CD4-positive, alpha-beta memory T cell (primary cell): ENCODE measurements around the gene SYNJ1. TPM values are rescaled to one million over a fixed set of nuclear protein-coding genes. Genes with fewer than 3 reads are reported as not detected.

Source experiments
- CTCF ChIA-PET: fragments of 350-600 bp; sonication (Branson Sonifier 250); formaldehyde crosslinking; loops from one replicate; lab custom pipeline; 2021; ENCODE audit warnings: inconsistent platforms; ENCODE audit not compliant: partially characterized antibody; lab: Charles Lee
- POLR2A ChIA-PET: fragments of 350-600 bp; sonication (Branson Sonifier 250); formaldehyde crosslinking; loops from one replicate; lab custom pipeline; 2021; ENCODE audit not compliant: partially characterized antibody; lab: Charles Lee
- DNase-seq, 5 donors: peaks; one replicate each; pipeline versions ENCODE4 v3.0.0 to v3.0.0-alpha.2; 2020 to 2022; ENCODE audit warnings: mixed read lengths in 1 of 5
- H3K27ac ChIP-seq: one replicate; pipeline ENCODE4 v1.7.0; 2013; ENCODE audit warnings: low read depth, low read length
- H3K27me3 ChIP-seq: 2 replicates; pipeline ENCODE4 v1.7.0; 2013; ENCODE audit warnings: mild to moderate bottlenecking, low read length, moderate library complexity; ENCODE audit not compliant: insufficient read depth
- H3K36me3 ChIP-seq: 2 replicates; pipeline ENCODE4 v1.7.0; 2013; ENCODE audit warnings: mild to moderate bottlenecking, low read length, moderate library complexity; ENCODE audit not compliant: insufficient read depth
- H3K4me1 ChIP-seq: 2 replicates; pipeline ENCODE4 v1.7.0; 2013; ENCODE audit warnings: mild to moderate bottlenecking, low read length, moderate library complexity; ENCODE audit not compliant: insufficient read depth
- H3K4me3 ChIP-seq, 2 donors: one replicate each; pipeline ENCODE4 v1.7.0; 2013; ENCODE audit warnings: low read length in 2 of 2, mild to moderate bottlenecking in 1 of 2
- H3K9me3 ChIP-seq, 2 donors: one replicate each; pipeline ENCODE4 v1.7.0; 2013; ENCODE audit warnings: low read length in 2 of 2, control low read depth in 1 of 2; ENCODE audit not compliant: control insufficient read depth in 1 of 2
- H3K27ac Mint-ChIP-seq, 7 donors: one replicate each; pipeline ENCODE4 v1.8.0; 2020 to 2021; ENCODE audit warnings: mixed read lengths in 7 of 7, mild to moderate bottlenecking in 6 of 7, inconsistent platforms in 3 of 7, moderate library complexity in 3 of 7
- H3K27me3 Mint-ChIP-seq, 2 donors: one replicate each; pipeline ENCODE4 v1.8.0; 2020 to 2021; ENCODE audit warnings: mixed read lengths in 2 of 2
- H3K36me3 Mint-ChIP-seq, 2 donors: one replicate each; pipeline ENCODE4 v1.8.0; 2020 to 2021; ENCODE audit warnings: mixed read lengths in 2 of 2, inconsistent platforms in 1 of 2, mild to moderate bottlenecking in 1 of 2
- H3K4me1 Mint-ChIP-seq, 4 donors: one replicate each; pipeline ENCODE4 v1.8.0; 2020 to 2021; ENCODE audit warnings: mixed read lengths in 4 of 4, mild to moderate bottlenecking in 1 of 4
- H3K4me3 Mint-ChIP-seq, 8 donors: one replicate each; pipeline ENCODE4 v1.8.0; 2020 to 2021; ENCODE audit warnings: mixed read lengths in 8 of 8, mild to moderate bottlenecking in 7 of 8, moderate library complexity in 6 of 8, inconsistent platforms in 3 of 8
- H3K9me3 Mint-ChIP-seq, 8 donors: one replicate each; pipeline ENCODE4 v1.8.0; 2020 to 2021; ENCODE audit warnings: mixed read lengths in 8 of 8, mild to moderate bottlenecking in 5 of 8, inconsistent platforms in 3 of 8, moderate library complexity in 1 of 8
- intact Hi-C: fragments of 100-400 bp; cut with micrococcal nuclease; formaldehyde crosslinking; loops from one replicate; pipeline ENCODE4 v1.15.1; 2023
- polyA plus RNA-seq, 2 donors: library from polyadenylated mRNA; unstranded; fragments of 300-500 nt; fragmentation: Illumina TruSeq; gene quantifications; one replicate each; pipeline ENCODE4 v1.2.3, GENCODE V29; 2021
- total RNA-seq, 2 experiments: library from RNA; stranded (reverse); gene quantifications; one replicate each; pipeline ENCODE4 v1.2.3, GENCODE V29; 2021

SYNJ1 gene
- total and polyA plus RNA-seq, 4 experiments from 2014 or later = 5.6 to 29.4 (median 16.9) TPM

GRCh38 chr21:32597205-32597604 lies 130.6 kb downstream of the SYNJ1 start:
- POLR2A ChIA-PET = no interaction called here
- H3K27me3 ChIP-seq = no peaks in the 10 kb centered on the region
- H3K36me3 ChIP-seq = peaks cover 11% of the 10 kb centered on the region
- Mint-ChIP-seq H3K27me3 (no peaks in the 10 kb centered on the region), H3K36me3 (peaks cover 16 to 26% of the 10 kb centered on the region in 2 donors), H3K9me3 (no peaks in the 10 kb centered on the region), H3K4me3 (no peak overlapping the region), H3K27ac (peak overlapping the region in 1 of 7 donors; percentile 15), H3K4me1 (peaks cover 0 to 3% (median 0%) of the 10 kb centered on the region in 4 donors)
- no peak overlapping the region for H3K27ac ChIP-seq
- intact Hi-C loops = no loop called here
- DNase-seq = no peak
- H3K4me1 ChIP-seq = no peaks in the 10 kb centered on the region
- H3K4me3 ChIP-seq = no peak overlapping the region
- no peaks in the 10 kb centered on the region for H3K9me3 ChIP-seq
- CTCF ChIA-PET = interaction anchor here (0.9 to 6.2 kb wide), 2 partner anchors 9 to 193 kb away, joined by 3 to 160 read pairs; no protein-coding TSS in a partner anchor

GRCh38 chr21:32595431-32595830 lies 132.4 kb downstream of the SYNJ1 start:
- H3K4me3 ChIP-seq = no peak overlapping the region
- intact Hi-C loops = no loop called here
- H3K27me3 ChIP-seq = no peaks in the 10 kb centered on the region
- Mint-ChIP-seq H3K27me3 (no peaks in the 10 kb centered on the region), H3K9me3 (no peaks in the 10 kb centered on the region), H3K36me3 (peaks cover 6 to 17% of the 10 kb centered on the region in 2 donors), H3K4me1 (peaks cover 0 to 2% (median 0%) of the 10 kb centered on the region in 4 donors), H3K27ac (no peak overlapping the region), H3K4me3 (no peak overlapping the region)
- no peaks in the 10 kb centered on the region for H3K9me3 ChIP-seq
- H3K4me1 ChIP-seq = no peaks in the 10 kb centered on the region
- no peak overlapping the region for H3K27ac ChIP-seq
- no peak for DNase-seq
- POLR2A ChIA-PET = interaction anchor here (1.6 kb wide), 1 partner anchor 17 kb away, joined by 5 read pairs; the partner anchor contains the start of gene CFAP298
- CTCF ChIA-PET = interaction anchor here (1.0 to 1.2 kb wide), 3 partner anchors 23 to 192 kb away, joined by 3 read pairs; no protein-coding TSS in a partner anchor
- peaks cover 10% of the 10 kb centered on the region for H3K36me3 ChIP-seq

GRCh38 chr21:32593690-32594089 lies 134.1 kb downstream of the SYNJ1 start:
- Mint-ChIP-seq H3K27me3 (no peaks in the 10 kb centered on the region), H3K9me3 (no peaks in the 10 kb centered on the region), H3K36me3 (peaks cover 0 to 5% of the 10 kb centered on the region in 2 donors), H3K4me3 (no peak overlapping the region), H3K4me1 (no peaks in the 10 kb centered on the region), H3K27ac (no peak overlapping the region)
- no peak overlapping the region for H3K27ac ChIP-seq
- ChIA-PET POLR2A (no interaction called here), CTCF (no interaction called here)
- no peaks in the 10 kb centered on the region for H3K9me3 ChIP-seq
- H3K27me3 ChIP-seq = no peaks in the 10 kb centered on the region
- no peak overlapping the region for H3K4me3 ChIP-seq
- no peak for DNase-seq
- no peaks in the 10 kb centered on the region for H3K36me3 ChIP-seq
- intact Hi-C loops = no loop called here
- no peaks in the 10 kb centered on the region for H3K4me1 ChIP-seq

- Histone ChIP-seq H3K4me3 (no peak overlapping the region), H3K27me3 (no peaks in the 10 kb centered on the region), H3K9me3 (no peaks in the 10 kb centered on the region), H3K36me3 (no peaks in the 10 kb centered on the region), H3K4me1 (no peaks in the 10 kb centered on the region), H3K27ac (no peak overlapping the region)
- Mint-ChIP-seq H3K4me3 (no peak overlapping the region), H3K27ac (no peak overlapping the region), H3K36me3 (peaks cover 0 to 5% of the 10 kb centered on the region in 2 donors), H3K9me3 (no peaks in the 10 kb centered on the region), H3K4me1 (no peaks in the 10 kb centered on the region), H3K27me3 (no peaks in the 10 kb centered on the region)
- CTCF ChIA-PET = no interaction called here
- POLR2A ChIA-PET = no interaction called here
- DNase-seq = no peak
- intact Hi-C loops = no loop called here
Measured at GRCh38 chr21:32592929-32593502, 134.8 kb downstream of the SYNJ1 start.

- no peak overlapping the region for H3K27ac ChIP-seq
- Mint-ChIP-seq H3K36me3 (no peaks in the 10 kb centered on the region), H3K9me3 (no peaks in the 10 kb centered on the region), H3K27me3 (no peaks in the 10 kb centered on the region), H3K4me1 (no peaks in the 10 kb centered on the region), H3K4me3 (no peak overlapping the region), H3K27ac (peak overlapping the region in 1 of 7 donors; percentile 23)
- no peaks in the 10 kb centered on the region for H3K9me3 ChIP-seq
- H3K4me1 ChIP-seq = no peaks in the 10 kb centered on the region
- no peak overlapping the region for H3K4me3 ChIP-seq
- no peaks in the 10 kb centered on the region for H3K36me3 ChIP-seq
- POLR2A ChIA-PET = no interaction called here
- no peak for DNase-seq
- intact Hi-C loops = no loop called here
- no peaks in the 10 kb centered on the region for H3K27me3 ChIP-seq
- CTCF ChIA-PET = no interaction called here
Measured at GRCh38 chr21:32590130-32590529, 137.7 kb downstream of the SYNJ1 start.

- H3K9me3 Mint-ChIP-seq = no peaks in the 10 kb centered on the region
- Histone ChIP-seq H3K36me3 (no peaks in the 10 kb centered on the region), H3K27ac (no peak overlapping the region), H3K9me3 (no peaks in the 10 kb centered on the region), H3K4me3 (no peak overlapping the region), H3K27me3 (no peaks in the 10 kb centered on the region), H3K4me1 (no peaks in the 10 kb centered on the region)
- DNase-seq = no peak
- ChIA-PET CTCF (interaction anchor here (0.7 to 3.5 kb wide), 3 partner anchors 13 to 186 kb away, joined by 3 to 19 read pairs (median 4); no protein-coding TSS in a partner anchor), POLR2A (no interaction called here)
- no peak overlapping the region for H3K27ac Mint-ChIP-seq
- no peak overlapping the region for H3K4me3 Mint-ChIP-seq
- H3K36me3 Mint-ChIP-seq = no peaks in the 10 kb centered on the region
- peaks cover 0 to 4% (median under 1%) of the 10 kb centered on the region in 4 donors for H3K4me1 Mint-ChIP-seq
- intact Hi-C loops = no loop called here
- peaks cover 0 to 4% of the 10 kb centered on the region in 2 donors for H3K27me3 Mint-ChIP-seq
Measured at GRCh38 chr21:32587651-32588050, 140.2 kb downstream of the SYNJ1 start.

DNA sequence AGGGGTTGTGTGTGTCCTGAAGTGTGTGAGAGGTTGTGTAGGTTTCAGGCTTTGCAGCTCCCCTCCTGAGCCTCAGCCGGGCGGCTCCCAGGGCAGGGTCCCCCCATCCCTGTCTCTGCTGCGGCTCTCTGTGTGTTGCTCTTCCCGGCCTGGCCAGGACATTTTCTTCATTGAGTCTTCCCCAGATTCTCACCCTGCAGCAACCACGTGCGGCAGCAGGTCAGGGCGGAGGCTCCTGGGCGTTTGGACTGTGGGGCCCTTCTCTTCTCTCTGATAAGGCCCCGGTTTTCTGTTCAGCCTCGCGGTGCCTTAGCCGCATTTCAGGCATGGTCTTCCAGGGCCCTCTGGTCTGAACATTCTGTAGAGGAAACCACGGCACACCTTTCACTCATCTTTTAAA lies 140.7 kb downstream of the SYNJ1 start:
- ChIA-PET CTCF (interaction anchor here (1.2 to 3.5 kb wide), 2 partner anchors 13 to 185 kb away, joined by 4 to 19 read pairs; no protein-coding TSS in a partner anchor), POLR2A (no interaction called here)
- Mint-ChIP-seq H3K27ac (no peak overlapping the region), H3K4me1 (peaks cover 0 to 4% (median under 1%) of the 10 kb centered on the region in 4 donors), H3K4me3 (no peak overlapping the region), H3K9me3 (no peaks in the 10 kb centered on the region), H3K27me3 (peaks cover 0 to 4% of the 10 kb centered on the region in 2 donors), H3K36me3 (no peaks in the 10 kb centered on the region)
- no peak overlapping the region for H3K27ac ChIP-seq
- no peaks in the 10 kb centered on the region for H3K27me3 ChIP-seq
- H3K36me3 ChIP-seq = no peaks in the 10 kb centered on the region
- no peaks in the 10 kb centered on the region for H3K9me3 ChIP-seq
- H3K4me3 ChIP-seq = no peak overlapping the region
- DNase-seq = no peak
- intact Hi-C loops = no loop called here
- H3K4me1 ChIP-seq = no peaks in the 10 kb centered on the region
